Astrocyte of the cerebellum (primary cell): ENCODE measurements around the gene SCGB2B2.

Experiments used
- DNase-seq: peaks from one replicate; pipeline ENCODE4 v3.0.0-alpha.2; 2011; ENCODE audit warnings: low read depth
- H3K4me3 ChIP-seq: 2 replicates; pipeline ENCODE4 v1.5.1; 2011; ENCODE audit warnings: mild to moderate bottlenecking, low read depth, low read length, moderate library complexity
- CTCF ChIP-seq: IDR thresholded peaks from 2 replicates; pipeline ENCODE4 v1.5.1; 2012; ENCODE audit warnings: low read length, low read depth, moderate library complexity, mild to moderate bottlenecking; ENCODE audit errors: missing control alignments
- in situ Hi-C: cut with HindIII; loops from 2 replicates; pipeline ENCODE4 v1.10.0; 2017; ENCODE audit warnings: low sequenced_read_pairs

The SCGB2B2 gene

GRCh38 chr19:34654796-34655195 is 22.2 kb downstream of the SCGB2B2 start:
- TF ChIP-seq CTCF = no peak
- no peak overlapping the region for H3K4me3 ChIP-seq
- DNase-seq = no peak
- in situ Hi-C loops = no loop called here

DNA sequence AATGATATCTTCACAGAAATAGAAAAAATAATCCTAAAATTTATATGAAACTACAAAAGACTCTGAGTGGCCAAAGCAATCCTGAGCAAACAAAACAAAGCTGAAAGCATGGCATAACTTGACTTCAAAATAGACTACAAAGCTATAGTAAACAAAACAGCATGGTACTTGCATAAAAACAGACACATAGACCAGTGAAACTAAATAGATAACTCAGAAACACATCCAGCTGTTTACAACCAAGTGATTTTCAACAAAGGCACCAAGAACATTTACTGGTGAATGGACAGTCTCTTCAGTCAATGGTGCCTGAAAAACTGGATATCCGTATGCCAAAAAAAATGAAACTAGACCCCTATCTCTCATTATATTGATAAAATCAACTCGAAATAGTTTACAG is 25.2 kb downstream of the SCGB2B2 start:
- DNase-seq = no peak
- in situ Hi-C loops = no loop called here
- no peak overlapping the region for H3K4me3 ChIP-seq
- TF ChIP-seq CTCF = no peak

GRCh38 chr19:34649886-34650543 is 26.9 kb downstream of the SCGB2B2 start:
- no peak overlapping the region for H3K4me3 ChIP-seq
- no peak for TF ChIP-seq CTCF
- in situ Hi-C loops = no loop called here

GRCh38 chr19:34645551-34645950 is 31.4 kb downstream of the SCGB2B2 start:
- TF ChIP-seq CTCF = no peak
- no peak overlapping the region for H3K4me3 ChIP-seq
- DNase-seq = no peak
- in situ Hi-C loops = no loop called here

More at GRCh38 chr19:34649886-34650543, 26.9 kb downstream of the SCGB2B2 start:
- DNase-seq = no peak

DNA sequence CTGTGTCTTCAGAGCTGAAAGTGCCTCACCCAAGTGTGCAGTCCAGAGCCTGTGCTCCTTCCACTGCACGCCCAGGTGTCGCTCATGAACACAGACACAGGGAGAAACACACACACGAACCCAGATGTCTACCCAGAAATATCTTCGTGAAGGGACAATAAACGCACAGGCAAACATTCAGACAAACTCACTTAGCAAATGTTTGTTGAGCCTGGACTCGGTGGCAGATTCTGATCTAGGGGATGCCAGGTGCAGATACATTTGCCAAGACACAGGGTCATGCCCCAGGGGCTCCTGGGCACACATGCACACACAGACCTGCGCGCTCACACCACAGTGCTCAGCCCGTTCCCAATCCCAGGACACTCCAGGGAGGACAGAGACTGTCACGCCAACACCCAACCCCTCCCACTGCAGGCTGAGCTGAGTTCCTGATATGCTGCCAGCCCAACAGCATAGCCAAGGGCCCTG is 31.9 kb downstream of the SCGB2B2 start:
- no peak overlapping the region for H3K4me3 ChIP-seq
- no peak for DNase-seq
- in situ Hi-C loops = no loop called here
- TF ChIP-seq CTCF = no peak

GRCh38 chr19:34642241-34642640 is 34.7 kb downstream of the SCGB2B2 start:
- no peak overlapping the region for H3K4me3 ChIP-seq
- DNase-seq = no peak
- no peak for TF ChIP-seq CTCF
- in situ Hi-C loops = no loop called here
